ENCODE measurements around the gene RNF141. TPM values are rescaled to one million over a fixed set of nuclear protein-coding genes. Genes with fewer than 3 reads are reported as not detected.

RNF141 gene
- total and polyA plus RNA-seq, 12 donors, result 6.7 to 43.0 (median 34.2) TPM

- WGBS, 2 donors, result 66 to 67% methylated on average over 2 of the region's 2 CpGs
- H3K36me3 ChIP-seq, result peaks cover 0 to 46% (median 16%) of the 10 kb centered on the region in 9 donors
- DNase-seq, result no peak
- H3K9me3 ChIP-seq, result no peaks in the 10 kb centered on the region
- H3K27ac ChIP-seq, result no peak overlapping the region
- no peak overlapping the region for H3K4me3 ChIP-seq
- no peak for ATAC-seq
- H3K27me3 ChIP-seq, result no peaks in the 10 kb centered on the region
- no peak for TF ChIP-seq CTCF (IDR thresholded peaks at IDR 0.05)
- peaks cover 0 to 10% (median under 1%) of the 10 kb centered on the region in 9 donors for H3K4me1 ChIP-seq
- intact Hi-C loops (cut with DNase I), result loop anchor here in 1 of 10 donors (10.0 kb wide), 1 partner anchor 60 kb away; no protein-coding TSS in a partner anchor
Measured at GRCh38 chr11:10534316-10534715, 6.7 kb downstream of the RNF141 start.

GRCh38 chr11:10533323-10533722 is 7.7 kb downstream of the RNF141 start:
- no peaks in the 10 kb centered on the region for H3K9me3 ChIP-seq
- no peak for TF ChIP-seq CTCF (IDR thresholded peaks at IDR 0.05)
- DNase-seq (no peak), ATAC-seq (no peak)
- peaks cover 0 to 56% (median 25%) of the 10 kb centered on the region in 9 donors for H3K36me3 ChIP-seq
- no peaks in the 10 kb centered on the region for H3K27me3 ChIP-seq
- H3K4me1 ChIP-seq, result peaks cover 0 to 8% (median 0%) of the 10 kb centered on the region in 9 donors
- no peak overlapping the region for H3K4me3 ChIP-seq
- H3K27ac ChIP-seq, result no peak overlapping the region
- intact Hi-C loops (cut with DNase I), result loop anchor here in 1 of 10 donors (10.0 kb wide), 1 partner anchor 59 kb away; no protein-coding TSS in a partner anchor

GRCh38 chr11:10532526-10532925 is 8.5 kb downstream of the RNF141 start:
- H3K4me1 ChIP-seq, result peaks cover 0 to 8% (median 0%) of the 10 kb centered on the region in 9 donors

GRCh38 chr11:10529279-10529678 is 11.7 kb downstream of the RNF141 start:
- H3K4me1 ChIP-seq, result peaks cover 0 to 4% (median 0%) of the 10 kb centered on the region in 9 donors
- H3K4me3 ChIP-seq, result no peak overlapping the region
- ATAC-seq (no peak), DNase-seq (no peak)
- H3K27me3 ChIP-seq, result no peaks in the 10 kb centered on the region
- peaks cover 0 to 97% (median 30%) of the 10 kb centered on the region in 9 donors for H3K36me3 ChIP-seq
- TF ChIP-seq CTCF (IDR thresholded peaks at IDR 0.05), result no peak
- WGBS, 2 donors, result 96 to 99% methylated on average over 2 of the region's 2 CpGs
- no peaks in the 10 kb centered on the region for H3K9me3 ChIP-seq
- no peak overlapping the region for H3K27ac ChIP-seq
- intact Hi-C loops (cut with DNase I), result no loop called here

More at GRCh38 chr11:10532526-10532925, 8.5 kb downstream of the RNF141 start:
- no peak for TF ChIP-seq CTCF (IDR thresholded peaks at IDR 0.05)
- intact Hi-C loops (cut with DNase I), result loop anchor here in 1 of 10 donors (10.0 kb wide), 1 partner anchor 58 kb away; no protein-coding TSS in a partner anchor
- WGBS, 2 donors, result 75 to 80% methylated on average over 2 of the region's 2 CpGs
- Histone ChIP-seq H3K9me3 (no peaks in the 10 kb centered on the region), H3K36me3 (peaks cover 0 to 64% (median 27%) of the 10 kb centered on the region in 9 donors), H3K27ac (no peak overlapping the region), H3K4me3 (no peak overlapping the region), H3K27me3 (no peaks in the 10 kb centered on the region)
- ATAC-seq (no peak), DNase-seq (no peak)
